ENCODE results near the gene ITGAX. TPM values are rescaled to one million over a fixed set of nuclear protein-coding genes. Genes with fewer than 3 reads are reported as not detected.

Gene ITGAX
- total RNA-seq, 4 donors from 2014 or later, result 1.2 to 3.8 (median 3.7) TPM; not detected in 1

- TF ChIP-seq POLR2AphosphoS5 (IDR thresholded peaks at IDR 0.05), result no peak
- H3K4me3 ChIP-seq, result peak overlapping the region in 3 of 4 donors; percentile 15 to 42 (median 18)
Measured at GRCh38 chr16:31427441-31428278, 72.7 kb downstream of the ITGAX start.

GRCh38 chr16:31428279-31428597 is 73.3 kb downstream of the ITGAX start, which contains the start of gene COX6A2:
TSS of gene COX6A2 (minus strand) at chr16:31428360. CDS start at chr16:31428325, 35 bp downstream.
- TF ChIP-seq POLR2AphosphoS5 (IDR thresholded peaks at IDR 0.05), result no peak
- no peak for TF ChIP-seq CTCF (IDR thresholded peaks at IDR 0.05)
- no peak for TF ChIP-seq EP300 (IDR thresholded peaks at IDR 0.05; ENCODE audit: low read depth)
- TF ChIP-seq POLR2A (IDR thresholded peaks at IDR 0.05), result no peak
- H3K4me3 ChIP-seq, result peak within 1 kb of the TSS in 3 of 4 donors; percentile 15 to 42 (median 18)
- intact Hi-C loops (cut with DNase I; ENCODE audit: low total_unique reads), result no loop called here
- no peak for DNase-seq
- H3K27me3 ChIP-seq, result no peaks in the 10 kb centered on the region
- H3K36me3 ChIP-seq, result no peaks in the 10 kb centered on the region
- H3K9me3 ChIP-seq, result no peaks in the 10 kb centered on the region
- 74% methylated on average over 7 of the region's 7 CpGs; no CpG with 5 or more reads in 1 of the 2 donors for WGBS, 2 donors (ENCODE audit: low coverage in 1 of 2)
- peaks cover 0 to 5% (median 3%) of the 10 kb centered on the region in 4 donors for H3K4me1 ChIP-seq
- in situ Hi-C loops (cut with MboI; ENCODE audit: low pct_ligation_motif_present in 1 of 4, low pct_unique_long_range_greater_than_20kb in 1 of 4, low sequenced_read_pairs in 3 of 4), result loop anchor here in 2 of 4 donors (25.0 kb wide), 2 partner anchors 241 to 441 kb away; partner anchors contain the start of genes HSD3B7 (in 2 of the 2) and FUS (in 1 of the 2)
- H3K27ac ChIP-seq, result no peak within 1 kb of the TSS

More at GRCh38 chr16:31427441-31428278, 72.7 kb downstream of the ITGAX start:
- H3K9me3 ChIP-seq, result no peaks in the 10 kb centered on the region
- H3K4me1 ChIP-seq, result peaks cover 0 to 5% (median 3%) of the 10 kb centered on the region in 4 donors
- H3K27me3 ChIP-seq, result no peaks in the 10 kb centered on the region
- H3K36me3 ChIP-seq, result no peaks in the 10 kb centered on the region
- no peak overlapping the region for H3K27ac ChIP-seq
- DNase-seq, result peak; percentile 45
- in situ Hi-C loops (cut with MboI; ENCODE audit: low pct_ligation_motif_present in 1 of 4, low pct_unique_long_range_greater_than_20kb in 1 of 4, low sequenced_read_pairs in 3 of 4), result loop anchor here in 2 of 4 donors (25.0 kb wide), 2 partner anchors 240 to 440 kb away; partner anchors contain the start of genes HSD3B7 (in 2 of the 2) and FUS (in 1 of the 2)
- intact Hi-C loops (cut with DNase I; ENCODE audit: low total_unique reads), result no loop called here
- WGBS, 2 donors (ENCODE audit: low coverage in 1 of 2), result 64% methylated on average over 49 of the region's 83 CpGs; no CpG with 5 or more reads in 1 of the 2 donors

GRCh38 chr16:31428638-31429247 is 73.8 kb downstream of the ITGAX start:
- H3K27me3 ChIP-seq, result no peaks in the 10 kb centered on the region
- H3K27ac ChIP-seq, result no peak overlapping the region
- 74 to 90% methylated on average over 7 of the region's 7 CpGs for WGBS, 2 donors (ENCODE audit: low coverage in 1 of 2)
- in situ Hi-C loops (cut with MboI; ENCODE audit: low pct_ligation_motif_present in 1 of 4, low pct_unique_long_range_greater_than_20kb in 1 of 4, low sequenced_read_pairs in 3 of 4), result loop anchor here in 2 of 4 donors (25.0 kb wide), 2 partner anchors 241 to 441 kb away; partner anchors contain the start of genes HSD3B7 (in 2 of the 2) and FUS (in 1 of the 2)
- intact Hi-C loops (cut with DNase I; ENCODE audit: low total_unique reads), result no loop called here
- DNase-seq, result no peak
- H3K36me3 ChIP-seq, result no peaks in the 10 kb centered on the region
- H3K9me3 ChIP-seq, result no peaks in the 10 kb centered on the region
- TF ChIP-seq EP300 (IDR thresholded peaks at IDR 0.05; ENCODE audit: low read depth) (no peak), CTCF (IDR thresholded peaks at IDR 0.05) (no peak), POLR2AphosphoS5 (IDR thresholded peaks at IDR 0.05) (no peak), POLR2A (IDR thresholded peaks at IDR 0.05) (no peak)
- H3K4me3 ChIP-seq, result no peak overlapping the region
- H3K4me1 ChIP-seq, result peaks cover 0 to 5% (median 3%) of the 10 kb centered on the region in 4 donors

GRCh38 chr16:31429314-31429713 is 74.3 kb downstream of the ITGAX start:
- DNase-seq, result no peak
- TF ChIP-seq POLR2AphosphoS5 (IDR thresholded peaks at IDR 0.05), result no peak

More at GRCh38 chr16:31429314-31429713, 74.3 kb downstream of the ITGAX start:
- intact Hi-C loops (cut with DNase I; ENCODE audit: low total_unique reads) (no loop called here), in situ Hi-C loops (cut with MboI; ENCODE audit: low pct_ligation_motif_present in 1 of 4, low pct_unique_long_range_greater_than_20kb in 1 of 4, low sequenced_read_pairs in 3 of 4) (loop anchor here in 2 of 4 donors (25.0 kb wide), 2 partner anchors 242 to 442 kb away; partner anchors contain the start of genes HSD3B7 (in 2 of the 2) and FUS (in 1 of the 2))
- Histone ChIP-seq H3K27me3 (no peaks in the 10 kb centered on the region), H3K4me3 (no peak overlapping the region), H3K9me3 (no peaks in the 10 kb centered on the region), H3K4me1 (peaks cover 0 to 5% (median 3%) of the 10 kb centered on the region in 4 donors), H3K36me3 (no peaks in the 10 kb centered on the region), H3K27ac (no peak overlapping the region)
- 10 to 20% methylated on average over 1 of the region's 1 CpG for WGBS, 2 donors (ENCODE audit: low coverage in 1 of 2)
